Measurements from ENCODE around the gene CACNA2D3.

DNA sequence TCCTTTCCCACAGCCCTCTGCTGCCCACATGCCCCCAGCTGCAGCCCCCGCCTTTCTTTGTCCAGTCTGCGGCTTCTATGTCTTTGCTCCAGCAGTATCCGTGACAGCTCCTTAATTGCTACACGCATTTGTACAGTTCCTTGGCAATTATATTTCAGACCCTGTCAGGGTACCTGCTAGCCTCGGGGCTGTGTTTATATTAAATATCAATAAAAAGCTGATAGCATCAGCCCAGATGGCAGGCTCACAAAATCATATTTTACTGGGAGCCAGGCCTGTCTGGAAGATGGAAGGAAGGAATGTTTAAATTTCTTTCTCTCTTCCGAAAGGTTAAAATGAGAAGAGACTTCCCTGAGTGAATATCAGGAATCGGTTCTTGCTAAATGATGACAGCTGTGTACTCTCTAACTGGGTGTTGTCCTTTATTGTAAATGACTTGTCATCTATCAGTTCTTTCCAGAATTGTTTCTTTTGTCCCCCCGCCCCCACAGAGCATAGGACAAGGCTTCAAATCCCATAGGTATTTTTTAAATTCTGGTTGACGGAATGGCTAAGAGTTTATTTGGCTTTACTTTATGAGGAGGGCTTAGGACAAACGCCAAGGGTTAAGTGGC is 427.4 kb downstream of the CACNA2D3 start:
- TF ChIP-seq, protein P1, sequence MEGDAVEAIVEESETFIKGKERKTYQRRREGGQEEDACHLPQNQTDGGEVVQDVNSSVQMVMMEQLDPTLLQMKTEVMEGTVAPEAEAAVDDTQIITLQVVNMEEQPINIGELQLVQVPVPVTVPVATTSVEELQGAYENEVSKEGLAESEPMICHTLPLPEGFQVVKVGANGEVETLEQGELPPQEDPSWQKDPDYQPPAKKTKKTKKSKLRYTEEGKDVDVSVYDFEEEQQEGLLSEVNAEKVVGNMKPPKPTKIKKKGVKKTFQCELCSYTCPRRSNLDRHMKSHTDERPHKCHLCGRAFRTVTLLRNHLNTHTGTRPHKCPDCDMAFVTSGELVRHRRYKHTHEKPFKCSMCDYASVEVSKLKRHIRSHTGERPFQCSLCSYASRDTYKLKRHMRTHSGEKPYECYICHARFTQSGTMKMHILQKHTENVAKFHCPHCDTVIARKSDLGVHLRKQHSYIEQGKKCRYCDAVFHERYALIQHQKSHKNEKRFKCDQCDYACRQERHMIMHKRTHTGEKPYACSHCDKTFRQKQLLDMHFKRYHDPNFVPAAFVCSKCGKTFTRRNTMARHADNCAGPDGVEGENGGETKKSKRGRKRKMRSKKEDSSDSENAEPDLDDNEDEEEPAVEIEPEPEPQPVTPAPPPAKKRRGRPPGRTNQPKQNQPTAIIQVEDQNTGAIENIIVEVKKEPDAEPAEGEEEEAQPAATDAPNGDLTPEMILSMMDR (IDR thresholded peaks at IDR 0.05; ENCODE audit: poor library complexity), result no peak
- TF ChIP-seq EZH2phosphoT487 (IDR thresholded peaks at IDR 0.05; ENCODE audit: low read depth, severe bottlenecking, unreplicated experiment), result no peak
- no peak for TF ChIP-seq EZH2 (IDR thresholded peaks at IDR 0.05; ENCODE audit: borderline replicate concordance)

Data from hepatocyte (in vitro differentiated cells).